GM19238 (cell line): ENCODE measurements around the gene ERC2.
"Not testable (repeated sequence)": the region's sequence is repeated elsewhere in the genome, so short reads cannot be mapped to it uniquely, and the experiment has no call there.

Experiments used
- DNase-seq: peaks from one replicate; pipeline ENCODE4 v3.0.0; 2011; ENCODE audit warnings: low spot score; ENCODE audit not compliant: insufficient read length

Gene ERC2

GRCh38 chr3:56066405-56066804 is 401.9 kb downstream of the ERC2 start:
- not testable (repeated sequence) for DNase-seq

- no peak for DNase-seq
Observed at GRCh38 chr3:56064684-56065083, 403.6 kb downstream of the ERC2 start.

- DNase-seq = no peak
Observed at GRCh38 chr3:56061279-56061626, 407.0 kb downstream of the ERC2 start.

DNA sequence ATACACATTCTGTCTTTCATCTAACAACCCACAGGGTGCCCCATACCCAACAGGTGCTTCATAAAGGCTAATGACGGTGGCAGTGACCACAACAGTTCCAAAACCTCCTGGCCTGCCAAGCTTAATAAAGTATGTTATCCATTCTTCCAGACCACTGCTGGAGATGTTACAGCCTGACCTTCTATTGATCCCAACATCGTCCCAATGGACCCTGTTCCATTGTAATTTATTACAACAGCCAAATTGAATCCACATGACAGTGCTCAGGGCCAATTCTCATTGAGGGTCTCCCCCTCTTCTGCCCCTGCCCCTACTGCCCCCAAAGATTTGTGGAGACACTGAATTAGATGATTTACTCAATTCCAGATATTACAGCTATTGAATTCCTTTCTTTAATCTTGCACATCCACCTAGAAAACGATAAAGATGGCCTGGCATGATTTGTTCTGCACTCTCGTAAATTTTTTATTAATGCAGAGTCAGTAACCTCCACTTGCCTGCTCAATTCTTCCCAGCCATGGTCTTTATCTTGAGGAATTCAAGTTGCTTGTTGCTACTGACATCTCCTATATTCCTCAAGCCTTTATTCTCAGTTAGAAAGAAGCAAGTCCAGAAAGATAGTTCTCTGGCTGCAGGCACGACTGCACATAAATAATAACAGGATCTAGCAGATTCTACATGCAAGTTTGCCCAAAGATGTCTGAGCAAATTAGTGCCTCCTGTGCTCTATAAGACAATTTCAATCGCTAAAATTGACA is 407.6 kb downstream of the ERC2 start:
- no peak for DNase-seq

DNA sequence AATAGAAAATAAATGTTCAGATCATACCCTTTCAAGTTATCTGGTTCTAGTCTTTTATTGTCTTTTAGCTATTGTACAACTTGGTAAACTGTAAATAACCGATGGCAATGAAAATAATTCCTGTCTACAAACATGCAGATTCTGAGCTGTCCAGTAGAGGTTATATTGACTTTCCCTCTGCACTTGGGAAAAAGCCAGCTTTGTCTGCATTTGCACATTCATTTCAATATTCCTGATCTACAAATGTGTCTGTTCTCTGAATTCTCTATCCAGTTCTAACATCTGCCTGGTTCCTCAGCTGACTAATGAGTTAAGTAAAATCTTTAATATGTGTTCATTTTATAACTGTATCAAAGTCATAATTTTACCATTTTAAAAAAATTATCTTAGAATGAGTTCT is 408.5 kb downstream of the ERC2 start:
- no peak for DNase-seq

GRCh38 chr3:56055951-56056350 is 412.3 kb downstream of the ERC2 start:
- DNase-seq = no peak

GRCh38 chr3:56055546-56055945 is 412.7 kb downstream of the ERC2 start:
- no peak for DNase-seq

- DNase-seq = no peak
Observed at GRCh38 chr3:56054844-56055243, 413.4 kb downstream of the ERC2 start.

- no peak for DNase-seq
Observed at GRCh38 chr3:56053727-56054126, 414.5 kb downstream of the ERC2 start.

- DNase-seq = no peak
Observed at GRCh38 chr3:56052188-56052587, 416.1 kb downstream of the ERC2 start.

DNA sequence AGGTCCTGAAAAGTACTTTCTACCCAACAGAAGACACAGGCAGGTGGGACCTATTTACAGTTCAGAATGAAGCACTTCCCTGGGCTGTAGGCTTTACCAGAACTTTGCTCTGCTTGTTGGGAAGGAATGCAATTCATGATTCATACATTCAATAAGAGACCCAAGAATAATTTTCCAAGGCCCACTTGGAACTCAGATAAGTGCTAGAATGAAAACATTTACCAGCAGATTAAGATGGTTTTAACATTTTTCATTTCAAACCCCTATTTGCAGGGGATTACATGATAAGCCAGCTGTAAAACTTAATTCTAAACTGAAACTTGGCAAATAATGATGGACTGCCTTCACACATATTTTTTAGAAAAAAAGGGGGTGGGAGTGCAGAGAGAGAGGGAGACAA is 417.2 kb downstream of the ERC2 start:
- no peak for DNase-seq

- no peak for DNase-seq
Observed at GRCh38 chr3:56048946-56049345, 419.3 kb downstream of the ERC2 start.

- DNase-seq = no peak
Observed at GRCh38 chr3:56048331-56048730, 419.9 kb downstream of the ERC2 start.

GRCh38 chr3:56042326-56042951 is 425.8 kb downstream of the ERC2 start:
- no peak for DNase-seq

DNA sequence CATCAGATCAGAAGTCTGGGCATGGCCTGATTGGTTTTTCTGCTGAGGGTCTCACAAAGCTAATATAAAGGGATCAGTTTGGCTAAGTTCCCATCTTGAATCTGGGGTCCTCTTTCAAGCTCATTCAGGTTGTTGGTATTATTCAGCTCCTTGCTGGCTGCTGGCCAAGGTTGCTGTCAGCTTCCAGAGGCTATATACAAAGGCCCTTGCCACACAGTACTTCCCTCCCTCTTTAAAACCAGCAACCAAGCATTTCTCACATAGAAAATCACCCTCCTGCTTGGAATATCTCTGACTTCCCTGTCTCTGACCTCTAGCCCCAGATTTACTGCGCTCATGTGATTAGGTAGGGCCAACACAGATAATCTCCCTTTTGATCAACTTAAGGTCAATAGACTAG is 442.9 kb downstream of the ERC2 start:
- DNase-seq = no peak

DNA sequence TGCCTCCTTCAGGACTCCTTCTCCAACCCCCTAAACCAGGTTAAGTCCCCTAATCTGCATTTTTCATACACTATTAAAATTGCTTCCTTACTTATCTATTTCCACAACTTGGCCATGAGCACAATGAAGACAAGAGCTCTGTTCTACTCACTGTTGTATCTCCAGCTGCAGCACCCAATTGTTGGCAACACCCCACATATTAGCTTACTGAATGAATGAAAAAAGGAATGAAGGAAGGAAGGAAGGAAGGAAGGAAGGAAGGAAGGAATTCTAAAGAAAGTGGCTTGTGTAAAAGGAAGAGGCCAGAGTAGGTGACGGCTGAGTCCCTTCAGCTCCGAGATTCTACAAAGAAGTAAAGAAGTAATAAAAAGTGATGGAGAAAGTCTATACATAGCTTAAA is 444.7 kb downstream of the ERC2 start:
- no peak for DNase-seq

- no peak for DNase-seq
Observed at GRCh38 chr3:56022619-56023018, 445.6 kb downstream of the ERC2 start.

GRCh38 chr3:56019490-56020146 is 448.6 kb downstream of the ERC2 start:
- no peak for DNase-seq

DNA sequence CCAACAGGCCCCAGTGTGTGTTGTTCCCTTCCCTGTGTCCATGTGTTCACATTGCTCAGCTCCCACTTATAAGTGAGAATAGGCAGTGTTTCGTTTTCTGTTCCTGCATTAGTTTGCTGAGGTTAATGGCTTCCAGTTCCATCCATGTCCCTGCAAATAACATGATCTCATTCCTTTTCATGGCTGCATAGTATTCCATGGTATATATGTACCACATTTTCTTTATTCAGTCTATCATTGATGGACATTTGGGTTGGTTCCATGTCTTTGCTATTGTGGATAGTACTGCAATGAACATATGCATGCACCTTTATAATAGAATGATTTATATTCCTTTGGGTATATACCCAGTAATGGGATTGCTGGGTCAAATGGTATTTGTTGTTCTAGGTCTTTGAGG is 452.9 kb downstream of the ERC2 start:
- not testable (repeated sequence) for DNase-seq

- DNase-seq = no peak
Observed at GRCh38 chr3:56012721-56013120, 455.5 kb downstream of the ERC2 start.

DNA sequence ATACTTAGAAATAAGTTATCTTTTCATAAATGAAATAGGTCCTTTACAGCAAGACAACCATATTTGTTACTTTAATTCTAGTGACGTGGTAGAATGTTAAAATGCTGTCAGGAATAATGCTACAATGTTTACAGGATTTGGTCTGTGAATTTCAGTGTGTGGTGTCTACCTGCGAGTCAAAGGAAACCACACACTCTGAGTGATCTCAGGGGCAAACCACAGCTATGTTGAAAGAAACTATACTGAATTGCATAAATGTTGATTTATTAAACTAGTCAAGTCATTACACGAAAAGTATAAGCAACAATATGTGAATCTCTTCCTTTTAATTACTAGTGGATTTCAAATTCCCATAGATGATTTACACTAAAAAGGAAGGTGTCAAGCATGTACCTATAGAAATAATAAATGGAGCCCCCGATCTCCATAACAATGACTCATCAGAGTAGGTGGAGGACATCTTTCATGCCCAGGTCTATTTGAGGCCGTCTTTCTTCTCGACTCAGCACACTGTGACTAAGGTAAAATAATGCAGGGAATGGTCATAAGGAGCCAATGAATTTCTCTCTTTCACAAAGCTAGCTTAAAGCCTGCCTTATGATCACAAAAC is 463.0 kb downstream of the ERC2 start:
- no peak for DNase-seq

GRCh38 chr3:56003129-56003528 is 465.1 kb downstream of the ERC2 start:
- no peak for DNase-seq
